GM12892 (cell line): ENCODE results near the gene RCCD1.

Source experiments
- POLR2A ChIP-seq: IDR thresholded peaks from 2 replicates; pipeline ENCODE4 v1.6.1; 2011; ENCODE audit warnings: low read depth, low read length, control low read depth
- POLR2AphosphoS5 ChIP-seq: IDR thresholded peaks from 2 replicates; pipeline ENCODE4 v1.6.1; 2011; ENCODE audit warnings: low read depth, low read length, control low read depth

GRCh38 chr15:90957791-90958190, 3.1 kb downstream of the RCCD1 start:
- no peak for TF ChIP-seq POLR2AphosphoS5
- TF ChIP-seq POLR2A: no peak
